ENCODE data around the gene AANAT. TPM values are rescaled to one million over a fixed set of nuclear protein-coding genes. Genes with fewer than 3 reads are reported as not detected.

Gene AANAT
- total and polyA plus RNA-seq, 4 donors = not detected

- TF ChIP-seq EGR1 (IDR thresholded peaks at IDR 0.05; ENCODE audit: low read depth in 2 of 2) = no peak
- no peak for TF ChIP-seq ZBTB33 (IDR thresholded peaks at IDR 0.05)
- TF ChIP-seq TAF1 (conservative IDR thresholded peaks at IDR 0.05) = no peak
- TF ChIP-seq, protein P1, sequence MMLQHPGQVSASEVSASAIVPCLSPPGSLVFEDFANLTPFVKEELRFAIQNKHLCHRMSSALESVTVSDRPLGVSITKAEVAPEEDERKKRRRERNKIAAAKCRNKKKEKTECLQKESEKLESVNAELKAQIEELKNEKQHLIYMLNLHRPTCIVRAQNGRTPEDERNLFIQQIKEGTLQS (IDR thresholded peaks at IDR 0.05) = no peak
- TF ChIP-seq, protein P2, sequence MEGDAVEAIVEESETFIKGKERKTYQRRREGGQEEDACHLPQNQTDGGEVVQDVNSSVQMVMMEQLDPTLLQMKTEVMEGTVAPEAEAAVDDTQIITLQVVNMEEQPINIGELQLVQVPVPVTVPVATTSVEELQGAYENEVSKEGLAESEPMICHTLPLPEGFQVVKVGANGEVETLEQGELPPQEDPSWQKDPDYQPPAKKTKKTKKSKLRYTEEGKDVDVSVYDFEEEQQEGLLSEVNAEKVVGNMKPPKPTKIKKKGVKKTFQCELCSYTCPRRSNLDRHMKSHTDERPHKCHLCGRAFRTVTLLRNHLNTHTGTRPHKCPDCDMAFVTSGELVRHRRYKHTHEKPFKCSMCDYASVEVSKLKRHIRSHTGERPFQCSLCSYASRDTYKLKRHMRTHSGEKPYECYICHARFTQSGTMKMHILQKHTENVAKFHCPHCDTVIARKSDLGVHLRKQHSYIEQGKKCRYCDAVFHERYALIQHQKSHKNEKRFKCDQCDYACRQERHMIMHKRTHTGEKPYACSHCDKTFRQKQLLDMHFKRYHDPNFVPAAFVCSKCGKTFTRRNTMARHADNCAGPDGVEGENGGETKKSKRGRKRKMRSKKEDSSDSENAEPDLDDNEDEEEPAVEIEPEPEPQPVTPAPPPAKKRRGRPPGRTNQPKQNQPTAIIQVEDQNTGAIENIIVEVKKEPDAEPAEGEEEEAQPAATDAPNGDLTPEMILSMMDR (IDR thresholded peaks at IDR 0.05; ENCODE audit: low read depth, low read length, missing input control) = no peak
- TF ChIP-seq REST (IDR thresholded peaks at IDR 0.05) = no peak
- no peak for TF ChIP-seq SP1 (IDR thresholded peaks at IDR 0.05)
- TF ChIP-seq GABPA (IDR thresholded peaks at IDR 0.05 in 1 of 2, conservative IDR thresholded peaks at IDR 0.05 in 1 of 2) = no peak
- no peak for TF ChIP-seq HNF4G (IDR thresholded peaks at IDR 0.05)
- TF ChIP-seq RAD21 (IDR thresholded peaks at IDR 0.05) = no peak
- TF ChIP-seq, protein P3, sequence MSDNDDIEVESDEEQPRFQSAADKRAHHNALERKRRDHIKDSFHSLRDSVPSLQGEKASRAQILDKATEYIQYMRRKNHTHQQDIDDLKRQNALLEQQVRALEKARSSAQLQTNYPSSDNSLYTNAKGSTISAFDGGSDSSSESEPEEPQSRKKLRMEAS (IDR thresholded peaks at IDR 0.05) = no peak
- H3K9me3 ChIP-seq (ENCODE audit: control insufficient read depth in 4 of 4, low read length in 3 of 4) = no peaks in the 10 kb centered on the region
- DNase-seq (ENCODE audit: low spot score) = no peak
- H3K27me3 ChIP-seq (ENCODE audit: control insufficient read depth in 4 of 4, insufficient read depth in 4 of 4, low read length in 3 of 4) = no peaks in the 10 kb centered on the region
- H3K4me3 ChIP-seq (ENCODE audit: low read depth in 1 of 3, low read length in 3 of 3) = no peak overlapping the region
- H3K9ac ChIP-seq (ENCODE audit: low read depth in 1 of 2, low read length in 2 of 2) = no peak overlapping the region
- WGBS = 97% methylated on average over 2 of the region's 2 CpGs
- H3K27ac ChIP-seq (ENCODE audit: low read depth in 1 of 2, low read length in 2 of 2) = no peak overlapping the region
- no peaks in the 10 kb centered on the region for H3K4me1 ChIP-seq (ENCODE audit: control insufficient read depth in 4 of 4, insufficient read depth in 4 of 4, low read length in 3 of 4)
- H3K36me3 ChIP-seq (ENCODE audit: control insufficient read depth in 4 of 4, insufficient read depth in 3 of 4, low read depth in 1 of 4, low read length in 3 of 4) = peaks cover 0 to 2% (median under 1%) of the 10 kb centered on the region in 4 donors
Measured at GRCh38 chr17:76431509-76431908, 35.9 kb upstream of the AANAT start.

DNA sequence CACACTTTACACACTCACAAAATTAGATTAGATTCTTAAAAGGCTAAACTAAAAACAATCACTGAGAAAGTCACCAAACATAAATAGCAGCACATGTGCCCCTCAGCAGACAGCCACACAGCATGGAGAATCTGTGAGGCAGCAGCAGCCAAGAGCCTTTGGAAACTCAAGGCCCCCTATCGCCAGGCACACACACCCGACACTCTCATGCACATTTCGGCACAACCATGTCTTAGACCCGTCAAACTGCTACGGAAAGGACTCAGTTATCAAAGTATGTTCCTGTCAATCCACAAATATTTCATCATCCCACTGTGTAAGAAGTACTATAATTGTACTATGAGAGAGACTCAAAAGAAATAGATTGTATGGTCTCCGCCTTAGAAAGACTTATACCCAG, 35.4 kb upstream of the AANAT start:
- H3K9me3 ChIP-seq (ENCODE audit: control insufficient read depth in 4 of 4, low read length in 3 of 4) = no peaks in the 10 kb centered on the region
- peaks cover 0 to 2% (median under 1%) of the 10 kb centered on the region in 4 donors for H3K36me3 ChIP-seq (ENCODE audit: control insufficient read depth in 4 of 4, insufficient read depth in 3 of 4, low read depth in 1 of 4, low read length in 3 of 4)
- no peak for DNase-seq (ENCODE audit: low spot score)
- WGBS = 93% methylated on average over 6 of the region's 6 CpGs
- no peak overlapping the region for H3K9ac ChIP-seq (ENCODE audit: low read depth in 1 of 2, low read length in 2 of 2)
- no peak overlapping the region for H3K27ac ChIP-seq (ENCODE audit: low read depth in 1 of 2, low read length in 2 of 2)
- no peak overlapping the region for H3K4me3 ChIP-seq (ENCODE audit: low read depth in 1 of 3, low read length in 3 of 3)
- no peaks in the 10 kb centered on the region for H3K27me3 ChIP-seq (ENCODE audit: control insufficient read depth in 4 of 4, insufficient read depth in 4 of 4, low read length in 3 of 4)
- no peaks in the 10 kb centered on the region for H3K4me1 ChIP-seq (ENCODE audit: control insufficient read depth in 4 of 4, insufficient read depth in 4 of 4, low read length in 3 of 4)
- TF ChIP-seq, protein P1 (IDR thresholded peaks at IDR 0.05) = no peak
- TF ChIP-seq NR2F2 (IDR thresholded peaks at IDR 0.05) (no peak), YY1 (IDR thresholded peaks at IDR 0.05) (no peak), GABPA (IDR thresholded peaks at IDR 0.05 in 1 of 2, conservative IDR thresholded peaks at IDR 0.05 in 1 of 2) (no peak), HNF4G (IDR thresholded peaks at IDR 0.05) (no peak)
- TF ChIP-seq, protein P2 (IDR thresholded peaks at IDR 0.05; ENCODE audit: low read depth, low read length, missing input control) = no peak

All from liver (tissue), 9 donors.